ENCODE data around the gene EPHA6. TPM values are rescaled to one million over a fixed set of nuclear protein-coding genes. Genes with fewer than 3 reads are reported as not detected.

Gene EPHA6
- total RNA-seq, 1 experiment from 2014 or later, result 1.2 TPM

DNA sequence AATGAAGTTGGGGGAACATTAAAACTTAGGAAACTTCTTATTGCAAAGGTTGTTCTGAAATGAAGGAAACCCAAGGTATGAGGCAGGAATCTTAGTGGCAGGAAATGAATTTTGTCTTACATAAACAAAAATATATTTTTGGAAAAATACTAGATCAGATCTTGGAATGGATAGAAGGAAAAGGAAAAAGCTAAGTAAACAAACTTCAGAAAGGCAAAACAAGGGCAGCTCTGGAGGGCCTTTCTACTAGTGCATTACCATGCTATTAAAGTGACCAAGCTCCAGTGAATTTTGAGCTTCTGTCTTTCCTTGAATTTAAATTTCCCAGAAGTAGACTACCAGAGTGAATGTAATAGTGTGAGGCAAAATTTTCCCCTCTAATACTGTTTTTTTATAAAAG, 963.8 kb downstream of the EPHA6 start:
- no TSS peak for BruUV-seq (replicated peaks)
- Histone ChIP-seq H3K4me3 (no peak overlapping the region), H3K4me1 (replicated peaks; ENCODE audit: insufficient read depth) (no peaks in the 10 kb centered on the region), H3K27ac (no peak overlapping the region), H3K9me2 (ENCODE audit: insufficient read depth) (no peaks in the 10 kb centered on the region), H2AFZ (no peak overlapping the region), H3K27me3 (ENCODE audit: insufficient read depth, low read depth) (no peaks in the 10 kb centered on the region), H3K4me2 (no peak overlapping the region), H4K20me1 (ENCODE audit: insufficient read depth) (no peaks in the 10 kb centered on the region), H3K9me3 (ENCODE audit: insufficient read depth, low read depth) (no peaks in the 10 kb centered on the region), H3F3A (ENCODE audit: insufficient read depth, low read depth) (no peaks in the 10 kb centered on the region), H3K36me3 (ENCODE audit: low read depth) (no peaks in the 10 kb centered on the region), H3K79me2 (ENCODE audit: low read depth) (no peaks in the 10 kb centered on the region)
- POLR2A ChIA-PET (ENCODE audit: unreplicated experiment), result no interaction called here
- DNase-seq, result no peak
- intact Hi-C loops (cut with micrococcal nuclease; ENCODE audit: unreplicated experiment), result no loop called here
- CTCF ChIA-PET, result no interaction called here
- no peak for TF ChIP-seq EZH2 (IDR thresholded peaks at IDR 0.05; ENCODE audit: low read depth)
- TF ChIP-seq CTCF (conservative IDR thresholded peaks at IDR 0.05), result no peak

- H3K27ac ChIP-seq, result no peak overlapping the region
- TF ChIP-seq EZH2 (IDR thresholded peaks at IDR 0.05; ENCODE audit: low read depth) (no peak), CTCF (conservative IDR thresholded peaks at IDR 0.05) (peak; percentile 97)
- H3F3A ChIP-seq (ENCODE audit: insufficient read depth, low read depth), result no peaks in the 10 kb centered on the region
- no peaks in the 10 kb centered on the region for H3K79me2 ChIP-seq (ENCODE audit: low read depth)
- BruUV-seq (replicated peaks), result no TSS peak
- no peak overlapping the region for H2AFZ ChIP-seq
- ChIA-PET POLR2A (ENCODE audit: unreplicated experiment) (no interaction called here), CTCF (no interaction called here)
- H3K36me3 ChIP-seq (ENCODE audit: low read depth), result no peaks in the 10 kb centered on the region
- H3K4me1 ChIP-seq (replicated peaks; ENCODE audit: insufficient read depth), result no peaks in the 10 kb centered on the region
- no peaks in the 10 kb centered on the region for H3K9me3 ChIP-seq (ENCODE audit: insufficient read depth, low read depth)
- no peaks in the 10 kb centered on the region for H4K20me1 ChIP-seq (ENCODE audit: insufficient read depth)
- intact Hi-C loops (cut with micrococcal nuclease; ENCODE audit: unreplicated experiment), result loop anchor here (1.0 to 10.0 kb wide), 3 partner anchors 147 to 531 kb away; no protein-coding TSS in a partner anchor
- H3K27me3 ChIP-seq (ENCODE audit: insufficient read depth, low read depth), result no peaks in the 10 kb centered on the region
- no peak overlapping the region for H3K4me3 ChIP-seq
- peak in 1 of 2 experiments; percentile 59 for DNase-seq
- H3K4me2 ChIP-seq, result no peak overlapping the region
- H3K9me2 ChIP-seq (ENCODE audit: insufficient read depth), result no peaks in the 10 kb centered on the region
Observed at GRCh38 chr3:97793420-97794019, 979.1 kb downstream of the EPHA6 start.

DNA sequence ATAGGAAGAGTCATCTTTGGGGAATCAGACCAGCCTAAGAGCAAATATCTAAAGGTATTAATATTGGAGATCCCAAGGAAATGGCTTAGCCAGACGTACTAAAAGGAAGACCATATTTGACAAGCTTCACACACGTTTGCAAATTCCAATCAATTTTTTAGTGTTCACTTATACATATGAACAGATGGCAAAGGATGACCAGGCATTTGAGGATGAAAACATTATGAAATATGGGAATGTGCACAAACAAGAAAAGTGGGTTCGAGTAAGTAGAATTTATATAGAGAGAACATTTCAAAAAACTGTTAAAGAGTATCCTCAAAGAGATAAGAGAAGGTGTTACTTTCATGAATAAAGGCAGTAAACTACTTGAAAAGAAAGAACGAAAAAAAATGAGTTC, 981.6 kb downstream of the EPHA6 start:
- Histone ChIP-seq H3F3A (ENCODE audit: insufficient read depth, low read depth) (no peaks in the 10 kb centered on the region), H3K9me2 (ENCODE audit: insufficient read depth) (no peaks in the 10 kb centered on the region), H4K20me1 (ENCODE audit: insufficient read depth) (no peaks in the 10 kb centered on the region), H3K4me2 (no peak overlapping the region), H3K27me3 (ENCODE audit: insufficient read depth, low read depth) (no peaks in the 10 kb centered on the region), H3K27ac (no peak overlapping the region), H2AFZ (no peak overlapping the region), H3K4me3 (no peak overlapping the region), H3K79me2 (ENCODE audit: low read depth) (no peaks in the 10 kb centered on the region), H3K4me1 (replicated peaks; ENCODE audit: insufficient read depth) (no peaks in the 10 kb centered on the region), H3K9me3 (ENCODE audit: insufficient read depth, low read depth) (no peaks in the 10 kb centered on the region), H3K36me3 (ENCODE audit: low read depth) (no peaks in the 10 kb centered on the region)
- intact Hi-C loops (cut with micrococcal nuclease; ENCODE audit: unreplicated experiment), result loop anchor here (10.0 kb wide), 1 partner anchor 529 kb away; no protein-coding TSS in a partner anchor
- ChIA-PET POLR2A (ENCODE audit: unreplicated experiment) (no interaction called here), CTCF (interaction anchor here (1.5 kb wide), 1 partner anchor 227 kb away, joined by 5 read pairs; no protein-coding TSS in a partner anchor)
- DNase-seq, result no peak
- no peak for TF ChIP-seq EZH2 (IDR thresholded peaks at IDR 0.05; ENCODE audit: low read depth)
- no peak for TF ChIP-seq CTCF (conservative IDR thresholded peaks at IDR 0.05)
- no TSS peak for BruUV-seq (replicated peaks)
